Activated CD4-positive, alpha-beta memory T cell treated with anti-CD3 and anti-CD28 coated beads for 36 hours (primary cell): ENCODE data around the gene USP5. TPM values are rescaled to one million over a fixed set of nuclear protein-coding genes. Genes with fewer than 3 reads are reported as not detected.
A peak's percentile ranks its signal among the peaks of the same experiment; 100 is the strongest.

ENCODE experiments used
- CTCF ChIA-PET: fragments of 350-600 bp; sonication (Branson Sonifier 250); formaldehyde crosslinking; loops from one replicate; lab custom pipeline; 2021; ENCODE audit warnings: antibody characterized with exemption, inconsistent platforms; lab: Charles Lee
- POLR2A ChIA-PET: fragments of 350-600 bp; sonication (Branson Sonifier 250); formaldehyde crosslinking; loops from one replicate; lab custom pipeline; 2021; ENCODE audit warnings: antibody characterized with exemption; lab: Charles Lee
- DNase-seq: peaks from one replicate; pipeline ENCODE4 v3.0.0-alpha.2; 2020
- H3K27ac Mint-ChIP-seq: one replicate; pipeline ENCODE4 v1.8.0; 2021; ENCODE audit warnings: mixed read lengths
- H3K27me3 Mint-ChIP-seq: one replicate; pipeline ENCODE4 v1.8.0; 2021; ENCODE audit warnings: mixed read lengths
- H3K36me3 Mint-ChIP-seq: one replicate; pipeline ENCODE4 v1.8.0; 2021; ENCODE audit warnings: mixed read lengths
- H3K4me1 Mint-ChIP-seq: one replicate; pipeline ENCODE4 v1.8.0; 2021; ENCODE audit warnings: low read depth, mixed read lengths
- H3K4me3 Mint-ChIP-seq: one replicate; pipeline ENCODE4 v1.8.0; 2021; ENCODE audit warnings: mild to moderate bottlenecking, mixed read lengths
- H3K9me3 Mint-ChIP-seq: one replicate; pipeline ENCODE4 v1.8.0; 2021; ENCODE audit warnings: mixed read lengths
- intact Hi-C: fragments of 100-400 bp; cut with micrococcal nuclease; formaldehyde crosslinking; loops from one replicate; pipeline ENCODE4 v1.15.1; 2023
- total RNA-seq, 2 experiments: library from RNA; stranded (reverse); gene quantifications; one replicate each; pipeline ENCODE4 v1.2.3, GENCODE V29; 2021

Gene USP5
- total RNA-seq, 2 experiments from 2014 or later: 125 to 130 TPM

GRCh38 chr12:6827437-6827911, 24.5 kb upstream of the USP5 start:
- Mint-ChIP-seq H3K36me3 (no peaks in the 10 kb centered on the region), H3K4me1 (peaks cover 19% of the 10 kb centered on the region), H3K4me3 (peak overlapping the region; percentile 9), H3K27me3 (peaks cover 29% of the 10 kb centered on the region), H3K27ac (no peak overlapping the region), H3K9me3 (no peaks in the 10 kb centered on the region)
- intact Hi-C loops: loop anchor here (2.0 to 5.0 kb wide), 3 partner anchors 35 to 210 kb away; partner anchors contain the start of gene ZNF384
- DNase-seq: peak; percentile 73
- POLR2A ChIA-PET: no interaction called here
- CTCF ChIA-PET: interaction anchor here (1.1 to 2.8 kb wide), 6 partner anchors 15 to 74 kb away, joined by 3 to 16 read pairs (median 3); partner anchors contain the start of gene MLF2

- CTCF ChIA-PET: interaction anchor here (0.6 to 2.8 kb wide), 14 partner anchors 14 to 154 kb away, joined by 3 to 16 read pairs (median 3); partner anchors contain the start of gene MLF2
- DNase-seq: no peak
- peaks cover 29% of the 10 kb centered on the region for H3K27me3 Mint-ChIP-seq
- H3K4me3 Mint-ChIP-seq: peak within 1 kb of the TSS; percentile 77
- intact Hi-C loops: loop anchor here (2.0 to 5.0 kb wide), 3 partner anchors 35 to 211 kb away; partner anchors contain the start of gene ZNF384
- H3K4me1 Mint-ChIP-seq: peaks cover 19% of the 10 kb centered on the region
- H3K9me3 Mint-ChIP-seq: no peaks in the 10 kb centered on the region
- POLR2A ChIA-PET: interaction anchor here (0.8 to 2.2 kb wide), 7 partner anchors 12 to 104 kb away, joined by 3 to 7 read pairs (median 5); partner anchors contain the start of genes CD4, CDCA3, COPS7A and GNB3
- H3K27ac Mint-ChIP-seq: no peak within 1 kb of the TSS
- no peaks in the 10 kb centered on the region for H3K36me3 Mint-ChIP-seq
These were observed 23.8 kb upstream of the USP5 start, which contains the start of gene P3H3 for GRCh38 chr12:6827982-6828780. Gene P3H3, plus strand, starts transcription at chr12:6828407. Its CDS starts 34 bp downstream, at chr12:6828441.

GRCh38 chr12:6828781-6829535, 23.0 kb upstream of the USP5 start:
- POLR2A ChIA-PET: interaction anchor here (0.8 to 2.2 kb wide), 8 partner anchors 11 to 105 kb away, joined by 3 to 7 read pairs (median 4); partner anchors contain the start of genes CD4, CDCA3, COPS7A and GNB3
- peaks cover 19% of the 10 kb centered on the region for H3K4me1 Mint-ChIP-seq
- H3K27me3 Mint-ChIP-seq: peaks cover 29% of the 10 kb centered on the region
- H3K4me3 Mint-ChIP-seq: peak overlapping the region; percentile 77
- H3K36me3 Mint-ChIP-seq: no peaks in the 10 kb centered on the region
- H3K9me3 Mint-ChIP-seq: no peaks in the 10 kb centered on the region
- intact Hi-C loops: loop anchor here (5.0 kb wide), 2 partner anchors 142 to 212 kb away; partner anchors contain the start of gene ZNF384
- peak; percentile 50 for DNase-seq
- no peak overlapping the region for H3K27ac Mint-ChIP-seq
- CTCF ChIA-PET: interaction anchor here (0.6 to 2.8 kb wide), 14 partner anchors 13 to 155 kb away, joined by 3 to 16 read pairs (median 3); partner anchors contain the start of gene MLF2

GRCh38 chr12:6829536-6830220, 22.3 kb upstream of the USP5 start:
- peaks cover 19% of the 10 kb centered on the region for H3K4me1 Mint-ChIP-seq
- H3K27ac Mint-ChIP-seq: no peak overlapping the region
- peak overlapping the region; percentile 77 for H3K4me3 Mint-ChIP-seq
- CTCF ChIA-PET: interaction anchor here (0.9 to 2.8 kb wide), 9 partner anchors 9 to 76 kb away, joined by 3 to 16 read pairs (median 3); partner anchors contain the start of gene MLF2
- H3K36me3 Mint-ChIP-seq: no peaks in the 10 kb centered on the region
- POLR2A ChIA-PET: interaction anchor here (1.0 to 2.2 kb wide), 7 partner anchors 11 to 106 kb away, joined by 3 to 7 read pairs (median 5); partner anchors contain the start of genes CD4, CDCA3, COPS7A and GNB3
- H3K27me3 Mint-ChIP-seq: peaks cover 26% of the 10 kb centered on the region
- no peak for DNase-seq
- H3K9me3 Mint-ChIP-seq: no peaks in the 10 kb centered on the region
- intact Hi-C loops: loop anchor here (5.0 kb wide), 2 partner anchors 142 to 212 kb away; partner anchors contain the start of gene ZNF384

GRCh38 chr12:6830286-6830890, 21.6 kb upstream of the USP5 start:
- H3K36me3 Mint-ChIP-seq: no peaks in the 10 kb centered on the region
- no peaks in the 10 kb centered on the region for H3K9me3 Mint-ChIP-seq
- peaks cover 18% of the 10 kb centered on the region for H3K4me1 Mint-ChIP-seq
- peaks cover 25% of the 10 kb centered on the region for H3K27me3 Mint-ChIP-seq
- no peak overlapping the region for H3K4me3 Mint-ChIP-seq
- no peak for DNase-seq
- CTCF ChIA-PET: interaction anchor here (0.9 to 2.7 kb wide), 5 partner anchors 8 to 77 kb away, joined by 3 to 16 read pairs (median 3); partner anchors contain the start of genes GPR162 and MLF2
- POLR2A ChIA-PET: interaction anchor here (0.5 to 2.2 kb wide), 3 partner anchors 21 to 77 kb away, joined by 3 to 6 read pairs (median 4); partner anchors contain the start of genes CDCA3, MLF2 and USP5
- no peak overlapping the region for H3K27ac Mint-ChIP-seq
- intact Hi-C loops: no loop called here

- Mint-ChIP-seq H3K9me3 (no peaks in the 10 kb centered on the region), H3K4me3 (no peak overlapping the region)
- CTCF ChIA-PET: interaction anchor here (0.9 to 2.7 kb wide), 5 partner anchors 8 to 78 kb away, joined by 3 to 16 read pairs (median 3); partner anchors contain the start of genes GPR162 and MLF2
These were observed 21.0 kb upstream of the USP5 start for GRCh38 chr12:6830999-6831398.

GRCh38 chr12:6831450-6831995, 20.4 kb upstream of the USP5 start:
- no peak overlapping the region for H3K4me3 Mint-ChIP-seq
- peaks cover 18% of the 10 kb centered on the region for H3K27me3 Mint-ChIP-seq
- no peaks in the 10 kb centered on the region for H3K36me3 Mint-ChIP-seq
- no peaks in the 10 kb centered on the region for H3K9me3 Mint-ChIP-seq
- POLR2A ChIA-PET: no interaction called here
- CTCF ChIA-PET: interaction anchor here (0.9 to 2.7 kb wide), 4 partner anchors 10 to 78 kb away, joined by 3 to 16 read pairs (median 4); partner anchors contain the start of genes GPR162 and MLF2
- DNase-seq: no peak
- intact Hi-C loops: no loop called here
- peaks cover 18% of the 10 kb centered on the region for H3K4me1 Mint-ChIP-seq
- H3K27ac Mint-ChIP-seq: no peak overlapping the region

More at GRCh38 chr12:6830999-6831398, 21.0 kb upstream of the USP5 start:
- DNase-seq: no peak
- H3K27me3 Mint-ChIP-seq: peaks cover 23% of the 10 kb centered on the region
- no peaks in the 10 kb centered on the region for H3K36me3 Mint-ChIP-seq
- POLR2A ChIA-PET: interaction anchor here (0.5 to 1.0 kb wide), 2 partner anchors 26 to 78 kb away, joined by 3 to 4 read pairs; partner anchors contain the start of gene MLF2
- H3K4me1 Mint-ChIP-seq: peaks cover 18% of the 10 kb centered on the region
- intact Hi-C loops: no loop called here
- H3K27ac Mint-ChIP-seq: no peak overlapping the region

GRCh38 chr12:6832125-6832524, 19.8 kb upstream of the USP5 start:
- DNase-seq: no peak
- Mint-ChIP-seq H3K27ac (no peak overlapping the region), H3K4me1 (peaks cover 18% of the 10 kb centered on the region), H3K36me3 (no peaks in the 10 kb centered on the region), H3K27me3 (peaks cover 14% of the 10 kb centered on the region), H3K9me3 (no peaks in the 10 kb centered on the region), H3K4me3 (no peak overlapping the region)
- POLR2A ChIA-PET: no interaction called here
- CTCF ChIA-PET: interaction anchor here (0.6 to 6.0 kb wide), 7 partner anchors 13 to 214 kb away, joined by 3 to 41 read pairs (median 3); partner anchors contain the start of genes CDCA3, MLF2 and USP5
- intact Hi-C loops: no loop called here

- ChIA-PET POLR2A (interaction anchor here (1.1 kb wide), 1 partner anchor 44 kb away, joined by 5 read pairs; the partner anchor contains the start of gene CD4), CTCF (interaction anchor here (1.0 to 6.0 kb wide), 8 partner anchors 9 to 80 kb away, joined by 3 to 44 read pairs (median 23); partner anchors contain the start of genes CDCA3, MLF2, SPSB2 and USP5)
- Mint-ChIP-seq H3K9me3 (no peaks in the 10 kb centered on the region), H3K4me1 (peaks cover 10% of the 10 kb centered on the region), H3K36me3 (no peaks in the 10 kb centered on the region), H3K27ac (no peak overlapping the region), H3K4me3 (no peak overlapping the region), H3K27me3 (peaks cover 7% of the 10 kb centered on the region)
- DNase-seq: no peak
- intact Hi-C loops: no loop called here
These were observed 18.6 kb upstream of the USP5 start for GRCh38 chr12:6833189-6833890.
